ENCODE results near the gene KLHDC3.

KLHDC3 gene

DNA sequence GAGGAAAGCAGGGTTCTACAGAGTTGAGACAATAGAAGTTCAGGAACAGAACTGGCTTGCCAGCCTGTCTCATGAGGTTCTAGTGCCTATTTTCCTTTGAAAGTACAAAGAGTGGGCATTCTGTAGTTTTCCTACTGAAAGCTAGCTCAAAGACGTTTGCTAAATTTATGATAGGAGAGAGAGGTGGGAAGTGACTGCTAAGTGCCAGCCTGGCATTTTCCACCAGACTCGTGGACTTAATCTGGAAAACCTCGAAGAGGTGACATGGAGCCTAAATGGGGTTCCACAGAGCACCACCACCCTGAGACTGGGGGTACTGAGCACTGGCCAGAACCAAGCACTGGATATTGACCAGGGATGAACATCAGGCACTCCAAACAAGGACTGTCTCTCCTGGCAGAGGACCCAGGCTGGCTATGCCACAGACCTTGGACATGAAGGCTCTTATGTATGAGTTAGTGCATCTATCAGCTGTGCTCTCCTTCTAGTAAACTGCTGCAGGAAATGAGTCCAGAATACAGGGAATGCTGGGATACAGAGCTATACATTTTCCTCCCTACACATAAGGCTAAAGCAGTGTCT, 42.2 kb upstream of the KLHDC3 start:
- Histone ChIP-seq H2BK120ac (ENCODE audit: low read depth, low read length) (no peak overlapping the region), H3K4me2 (ENCODE audit: insufficient read depth, low read length, poor library complexity, severe bottlenecking) (no peak overlapping the region), H3K9ac (ENCODE audit: low read depth, low read length, poor library complexity) (no peak overlapping the region), H4K8ac (ENCODE audit: low read depth, low read length) (no peak overlapping the region), H2BK15ac (ENCODE audit: low read length) (no peak overlapping the region), H3K27ac (replicated peaks; ENCODE audit: low read length) (no peak overlapping the region), H3K79me1 (ENCODE audit: low read depth, low read length) (peaks cover 2% of the 10 kb centered on the region), H3K36me3 (replicated peaks in 1 of 2; ENCODE audit: control insufficient read depth in 2 of 2, insufficient read depth in 2 of 2, low read length in 2 of 2) (peaks cover 3 to 20% of the 10 kb centered on the region in 2 donors), H2BK12ac (ENCODE audit: low read length) (no peak overlapping the region), H4K91ac (ENCODE audit: low read depth, low read length, poor library complexity) (no peak overlapping the region), H3K23ac (ENCODE audit: low read depth, low read length, poor library complexity) (no peak overlapping the region), H3K14ac (ENCODE audit: low read length) (no peak overlapping the region), H3K4me3 (ENCODE audit: low read length in 2 of 2) (no peak overlapping the region), H2AFZ (ENCODE audit: low read length) (no peak overlapping the region), H3K4ac (ENCODE audit: low read length) (no peak overlapping the region), H3K9me3 (replicated peaks in 1 of 2; ENCODE audit: control insufficient read depth in 2 of 2, insufficient read depth in 1 of 2, low read depth in 1 of 2, low read length in 2 of 2) (peaks cover 0 to 1% of the 10 kb centered on the region in 2 donors), H3K27me3 (ENCODE audit: control insufficient read depth in 3 of 3, insufficient read depth in 3 of 3, low read depth in 1 of 3, low read length in 3 of 3) (no peaks in the 10 kb centered on the region), H2AK5ac (ENCODE audit: low read depth, low read length) (no peak overlapping the region), H3K4me1 (ENCODE audit: control insufficient read depth in 2 of 2, insufficient read depth in 1 of 2, low read depth in 1 of 2, low read length in 2 of 2) (no peaks in the 10 kb centered on the region), H2BK5ac (ENCODE audit: low read length) (no peak overlapping the region), H3K18ac (ENCODE audit: low read length) (no peak overlapping the region)
- no peak for DNase-seq (ENCODE audit: low spot score)
- WGBS, 2 donors (ENCODE audit: extremely low coverage in 2 of 2, insufficient read length in 2 of 2, insufficient replicate concordance in 1 of 2): no CpG with 5 or more reads among the region's 3 CpGs

- H2BK15ac ChIP-seq (ENCODE audit: low read length): no peak overlapping the region
- peaks cover 0 to 1% of the 10 kb centered on the region in 2 donors for H3K9me3 ChIP-seq (replicated peaks in 1 of 2; ENCODE audit: control insufficient read depth in 2 of 2, insufficient read depth in 1 of 2, low read depth in 1 of 2, low read length in 2 of 2)
- H3K14ac ChIP-seq (ENCODE audit: low read length): no peak overlapping the region
- no peak overlapping the region for H2BK12ac ChIP-seq (ENCODE audit: low read length)
- H3K4me2 ChIP-seq (ENCODE audit: insufficient read depth, low read length, poor library complexity, severe bottlenecking): no peak overlapping the region
- no peak overlapping the region for H3K23ac ChIP-seq (ENCODE audit: low read depth, low read length, poor library complexity)
- H2AK5ac ChIP-seq (ENCODE audit: low read depth, low read length): no peak overlapping the region
- H4K91ac ChIP-seq (ENCODE audit: low read depth, low read length, poor library complexity): no peak overlapping the region
- H3K27ac ChIP-seq (replicated peaks; ENCODE audit: low read length): no peak overlapping the region
- H2AFZ ChIP-seq (ENCODE audit: low read length): no peak overlapping the region
- no peak overlapping the region for H3K4ac ChIP-seq (ENCODE audit: low read length)
- no CpG with 5 or more reads among the region's 3 CpGs for WGBS, 2 donors (ENCODE audit: extremely low coverage in 2 of 2, insufficient read length in 2 of 2, insufficient replicate concordance in 1 of 2)
- peaks cover 4% of the 10 kb centered on the region for H3K79me1 ChIP-seq (ENCODE audit: low read depth, low read length)
- H2BK120ac ChIP-seq (ENCODE audit: low read depth, low read length): no peak overlapping the region
- DNase-seq (ENCODE audit: low spot score): no peak
- no peak overlapping the region for H3K9ac ChIP-seq (ENCODE audit: low read depth, low read length, poor library complexity)
- peaks cover 1 to 17% of the 10 kb centered on the region in 2 donors for H3K36me3 ChIP-seq (replicated peaks in 1 of 2; ENCODE audit: control insufficient read depth in 2 of 2, insufficient read depth in 2 of 2, low read length in 2 of 2)
- no peak overlapping the region for H2BK5ac ChIP-seq (ENCODE audit: low read length)
- no peak overlapping the region for H4K8ac ChIP-seq (ENCODE audit: low read depth, low read length)
- no peak overlapping the region for H3K18ac ChIP-seq (ENCODE audit: low read length)
- peaks cover 2 to 4% of the 10 kb centered on the region in 2 donors for H3K4me1 ChIP-seq (ENCODE audit: control insufficient read depth in 2 of 2, insufficient read depth in 1 of 2, low read depth in 1 of 2, low read length in 2 of 2)
- no peak overlapping the region for H3K4me3 ChIP-seq (ENCODE audit: low read length in 2 of 2)
- no peaks in the 10 kb centered on the region for H3K27me3 ChIP-seq (ENCODE audit: control insufficient read depth in 3 of 3, insufficient read depth in 3 of 3, low read depth in 1 of 3, low read length in 3 of 3)
These were observed 40.1 kb upstream of the KLHDC3 start for GRCh38 chr6:42973926-42974325.

DNA sequence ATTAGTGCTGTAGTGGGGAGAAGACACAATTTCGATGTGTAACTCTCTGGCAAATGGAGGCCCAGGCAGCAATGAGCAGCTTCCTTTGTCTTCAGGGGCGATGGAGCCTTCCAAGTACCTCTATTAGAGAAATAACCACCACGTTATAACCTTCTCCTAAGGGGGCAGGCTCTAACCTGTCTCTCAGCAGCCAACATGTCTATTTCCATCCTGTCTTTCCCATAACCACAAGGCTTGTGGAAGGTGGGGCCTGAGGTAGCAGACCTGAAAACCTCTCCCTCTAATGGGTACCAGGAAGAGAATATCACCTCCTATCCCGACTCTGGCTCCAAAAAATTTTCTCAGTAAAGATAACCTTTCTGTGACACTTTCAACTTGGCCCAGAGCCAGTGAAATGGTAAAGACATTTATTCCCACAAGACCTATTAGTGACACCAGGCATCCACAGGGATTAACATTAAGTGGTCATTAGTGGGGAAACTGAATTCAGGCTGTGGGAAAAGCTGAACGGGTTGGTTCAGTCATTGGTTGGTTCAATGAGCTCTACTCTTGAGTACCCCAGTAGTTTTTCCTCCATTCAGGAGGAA, 39.0 kb upstream of the KLHDC3 start:
- Histone ChIP-seq H3K4me3 (ENCODE audit: low read length in 2 of 2) (no peak overlapping the region), H3K4ac (ENCODE audit: low read length) (no peak overlapping the region), H2BK12ac (ENCODE audit: low read length) (no peak overlapping the region), H2AFZ (ENCODE audit: low read length) (no peak overlapping the region), H3K79me1 (ENCODE audit: low read depth, low read length) (peaks cover 4% of the 10 kb centered on the region), H3K18ac (ENCODE audit: low read length) (no peak overlapping the region), H3K9me3 (replicated peaks in 1 of 2; ENCODE audit: control insufficient read depth in 2 of 2, insufficient read depth in 1 of 2, low read depth in 1 of 2, low read length in 2 of 2) (peaks cover 0 to 1% of the 10 kb centered on the region in 2 donors), H4K91ac (ENCODE audit: low read depth, low read length, poor library complexity) (no peak overlapping the region), H3K36me3 (replicated peaks in 1 of 2; ENCODE audit: control insufficient read depth in 2 of 2, insufficient read depth in 2 of 2, low read length in 2 of 2) (peaks cover 0 to 10% of the 10 kb centered on the region in 2 donors), H2AK5ac (ENCODE audit: low read depth, low read length) (no peak overlapping the region), H3K27ac (replicated peaks; ENCODE audit: low read length) (no peak overlapping the region), H2BK15ac (ENCODE audit: low read length) (no peak overlapping the region), H3K27me3 (ENCODE audit: control insufficient read depth in 3 of 3, insufficient read depth in 3 of 3, low read depth in 1 of 3, low read length in 3 of 3) (no peaks in the 10 kb centered on the region), H3K9ac (ENCODE audit: low read depth, low read length, poor library complexity) (no peak overlapping the region), H3K14ac (ENCODE audit: low read length) (no peak overlapping the region), H3K23ac (ENCODE audit: low read depth, low read length, poor library complexity) (no peak overlapping the region), H4K8ac (ENCODE audit: low read depth, low read length) (no peak overlapping the region), H3K4me1 (ENCODE audit: control insufficient read depth in 2 of 2, insufficient read depth in 1 of 2, low read depth in 1 of 2, low read length in 2 of 2) (peaks cover 5 to 6% of the 10 kb centered on the region in 2 donors), H2BK120ac (ENCODE audit: low read depth, low read length) (no peak overlapping the region), H2BK5ac (ENCODE audit: low read length) (no peak overlapping the region), H3K4me2 (ENCODE audit: insufficient read depth, low read length, poor library complexity, severe bottlenecking) (no peak overlapping the region)
- no peak for DNase-seq (ENCODE audit: low spot score)
- no CpG with 5 or more reads among the region's 5 CpGs for WGBS, 2 donors (ENCODE audit: extremely low coverage in 2 of 2, insufficient read length in 2 of 2, insufficient replicate concordance in 1 of 2)

DNA sequence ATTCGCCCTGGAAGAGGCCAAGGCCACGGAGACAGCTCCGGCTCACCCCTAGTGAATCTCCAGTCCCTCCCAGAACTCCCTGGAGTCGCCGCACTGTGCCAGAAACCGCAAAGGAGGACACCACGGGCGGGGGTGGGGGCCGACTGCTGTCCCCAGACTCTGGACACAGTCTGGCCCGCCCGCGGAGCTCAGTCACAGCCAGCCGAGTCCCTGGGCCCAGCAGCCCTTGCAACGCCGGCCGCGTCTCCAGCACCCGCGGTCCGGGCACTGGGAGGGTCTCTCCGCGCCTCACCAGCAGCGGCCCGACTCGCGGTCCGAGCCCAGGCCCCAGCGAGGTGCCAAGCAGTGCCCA, 35.6 kb upstream of the KLHDC3 start:
- Histone ChIP-seq H3K27ac (replicated peaks; ENCODE audit: low read length) (no peak overlapping the region), H3K18ac (ENCODE audit: low read length) (peak overlapping the region; percentile 84), H3K36me3 (replicated peaks in 1 of 2; ENCODE audit: control insufficient read depth in 2 of 2, insufficient read depth in 2 of 2, low read length in 2 of 2) (peaks cover 0 to 7% of the 10 kb centered on the region in 2 donors), H2AK5ac (ENCODE audit: low read depth, low read length) (peak overlapping the region; percentile 89), H2BK120ac (ENCODE audit: low read depth, low read length) (no peak overlapping the region), H3K79me1 (ENCODE audit: low read depth, low read length) (peaks cover 4% of the 10 kb centered on the region), H3K27me3 (ENCODE audit: control insufficient read depth in 3 of 3, insufficient read depth in 3 of 3, low read depth in 1 of 3, low read length in 3 of 3) (no peaks in the 10 kb centered on the region), H3K9ac (ENCODE audit: low read depth, low read length, poor library complexity) (peak overlapping the region; percentile 89), H3K4me2 (ENCODE audit: insufficient read depth, low read length, poor library complexity, severe bottlenecking) (peak overlapping the region; percentile 96), H3K4me1 (ENCODE audit: control insufficient read depth in 2 of 2, insufficient read depth in 1 of 2, low read depth in 1 of 2, low read length in 2 of 2) (peaks cover 5 to 6% of the 10 kb centered on the region in 2 donors), H2AFZ (ENCODE audit: low read length) (peak overlapping the region; percentile 81), H4K91ac (ENCODE audit: low read depth, low read length, poor library complexity) (no peak overlapping the region), H4K8ac (ENCODE audit: low read depth, low read length) (no peak overlapping the region), H3K4me3 (ENCODE audit: low read length in 2 of 2) (peak overlapping the region; percentile 59 to 88), H3K9me3 (replicated peaks in 1 of 2; ENCODE audit: control insufficient read depth in 2 of 2, insufficient read depth in 1 of 2, low read depth in 1 of 2, low read length in 2 of 2) (peaks cover 0 to 1% of the 10 kb centered on the region in 2 donors), H3K4ac (ENCODE audit: low read length) (no peak overlapping the region), H2BK12ac (ENCODE audit: low read length) (no peak overlapping the region), H2BK15ac (ENCODE audit: low read length) (no peak overlapping the region), H3K23ac (ENCODE audit: low read depth, low read length, poor library complexity) (peak overlapping the region; percentile 92), H3K14ac (ENCODE audit: low read length) (peak overlapping the region; percentile 14), H2BK5ac (ENCODE audit: low read length) (no peak overlapping the region)
- WGBS, 2 donors (ENCODE audit: extremely low coverage in 2 of 2, insufficient read length in 2 of 2, insufficient replicate concordance in 1 of 2): no CpG with 5 or more reads among the region's 28 CpGs
- DNase-seq (ENCODE audit: low spot score): no peak

Data from neuronal stem cell (in vitro differentiated cells).